NCI-H1694 treated with DMSO at 0.1 percent for 48 hours (cell line): Measurements from ENCODE around the gene RBM39.
A peak's percentile ranks its signal among the peaks of the same experiment; 100 is the strongest.

Experiments used
- DNase-seq: peaks from one replicate; lab custom pipeline; 2025; lab: John Stamatoyannopoulos, UW

Gene RBM39

DNA sequence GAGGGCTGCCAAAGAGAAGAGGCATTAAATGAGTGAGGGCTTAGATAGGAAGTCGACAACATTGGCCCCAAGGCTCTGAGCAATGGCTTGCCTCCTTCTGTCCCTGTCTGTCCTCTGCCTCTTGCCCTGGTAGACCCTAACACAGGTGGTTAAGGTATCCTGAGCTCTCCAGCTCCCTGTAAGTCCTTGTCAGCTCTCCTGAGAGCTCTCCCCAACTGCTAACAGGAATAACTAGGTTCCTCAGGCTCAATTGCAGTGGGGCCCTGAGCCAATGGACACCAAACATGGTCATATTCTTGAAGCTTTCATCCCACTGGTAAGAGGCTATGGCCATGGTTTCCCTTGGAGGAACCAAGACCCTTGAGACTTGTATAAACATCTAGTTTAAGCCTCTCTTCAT lies 72.4 kb downstream of the RBM39 start:
- no peak for DNase-seq

DNA sequence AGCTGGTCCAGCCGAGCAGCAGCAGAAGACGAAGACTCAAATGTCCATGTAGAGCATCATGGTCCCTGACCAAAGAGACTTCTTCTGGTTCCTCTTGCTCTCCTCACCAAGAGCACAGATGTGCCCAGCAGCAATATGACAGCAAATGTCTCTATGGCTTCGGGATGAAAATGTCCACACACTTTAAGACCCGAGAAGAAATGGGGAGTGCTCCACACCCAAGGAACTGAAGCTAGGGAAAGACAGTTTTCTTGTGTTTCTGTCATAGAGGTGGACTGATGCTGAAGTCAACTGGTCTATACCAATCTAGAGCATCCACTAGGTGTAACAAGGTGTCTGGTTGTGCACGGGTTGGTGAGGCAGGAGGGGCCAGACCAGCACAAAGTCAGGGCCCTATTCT lies 72.8 kb downstream of the RBM39 start:
- no peak for DNase-seq

GRCh38 chr20:35665949-35666288 lies 76.1 kb downstream of the RBM39 start:
- DNase-seq = no peak

- DNase-seq = peak; percentile 75
Measured at GRCh38 chr20:35664466-35665206, 77.4 kb downstream of the RBM39 start, which contains the start of the genes CPNE1 and RBM12. CPNE1 (minus strand) TSS chr20:35664900; CDS start chr20:35632923, 31,977 bp downstream. RBM12 (minus strand) TSS chr20:35664900; CDS start chr20:35655322, 9,578 bp downstream.

- peak; percentile 4 for DNase-seq
Measured at GRCh38 chr20:35663516-35664465, 78.3 kb downstream of the RBM39 start.

DNA sequence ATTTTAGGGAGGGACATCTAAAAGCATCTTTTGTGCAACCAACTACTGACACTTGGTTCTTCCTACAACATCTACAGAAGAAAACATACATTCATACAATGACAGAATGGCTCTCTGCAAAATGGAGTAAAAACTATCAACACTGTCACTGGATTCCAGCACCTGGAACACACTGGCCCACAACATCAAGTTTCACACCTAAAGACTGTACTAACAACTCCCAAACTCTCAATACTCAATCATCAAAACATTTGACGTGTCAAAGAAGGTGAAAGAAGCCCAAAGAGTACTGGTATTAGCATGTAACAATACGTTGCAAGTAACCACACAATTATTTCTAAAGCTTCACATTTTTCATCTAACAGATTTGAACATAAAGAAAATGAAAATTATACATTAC lies 79.5 kb downstream of the RBM39 start:
- DNase-seq = no peak

- DNase-seq = no peak
Measured at GRCh38 chr20:35661908-35662307, 80.2 kb downstream of the RBM39 start.

GRCh38 chr20:35661053-35661452 lies 81.0 kb downstream of the RBM39 start:
- DNase-seq = no peak

DNA sequence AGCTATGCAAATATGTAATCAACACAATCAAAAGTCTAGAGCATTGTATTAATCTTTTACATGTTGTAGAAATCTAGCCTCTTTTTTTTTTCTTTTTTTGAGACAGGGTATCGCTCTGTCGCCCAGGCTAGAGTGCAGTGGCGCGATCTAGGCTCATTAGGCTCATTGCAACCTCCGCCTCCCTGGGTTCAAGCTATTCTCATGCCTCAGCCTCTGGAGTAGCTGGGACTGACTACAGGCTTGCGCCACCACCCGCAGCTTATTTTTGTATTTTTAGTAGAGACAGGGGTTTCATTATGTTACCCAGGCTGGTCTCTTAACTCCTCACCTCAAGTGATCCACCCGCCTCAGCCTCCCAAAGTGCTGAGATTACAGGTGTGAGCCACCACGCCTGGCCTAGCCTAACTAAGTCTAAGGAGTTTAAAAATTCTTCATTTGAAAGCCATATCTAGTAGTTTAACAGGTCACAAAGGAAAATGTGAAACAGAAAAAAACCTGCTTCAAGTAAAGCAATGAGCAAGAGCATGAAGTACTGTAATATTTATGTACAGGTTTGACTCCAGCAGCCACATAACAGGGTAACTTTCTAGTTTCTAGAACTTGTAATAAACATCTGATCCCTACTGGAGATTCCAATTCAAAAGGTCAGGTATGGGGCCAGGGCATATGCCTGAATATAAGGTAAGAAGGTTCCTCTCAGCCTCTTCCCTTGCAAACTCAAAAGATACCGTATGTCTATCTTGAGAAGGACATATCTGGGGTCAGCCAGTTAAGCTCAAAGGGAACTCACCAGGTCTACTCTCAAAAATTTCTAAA lies 81.7 kb downstream of the RBM39 start:
- DNase-seq = no peak

- DNase-seq = no peak
Measured at GRCh38 chr20:35657271-35657670, 84.8 kb downstream of the RBM39 start.

- no peak for DNase-seq
Measured at GRCh38 chr20:35654415-35654814, 87.6 kb downstream of the RBM39 start.

GRCh38 chr20:35653893-35654292 lies 88.2 kb downstream of the RBM39 start:
- DNase-seq = no peak
